ENCODE results near the gene PPP1R14C.

GRCh38 chr6:150233843-150234269 lies 91.0 kb downstream of the PPP1R14C start:
- TF ChIP-seq CTCF (IDR thresholded peaks at IDR 0.05 in 8 of 11, conservative IDR thresholded peaks at IDR 0.05 in 3 of 11), result no peak
- TF ChIP-seq POLR2A (IDR thresholded peaks at IDR 0.05), result no peak
- TF ChIP-seq POLR2AphosphoS5 (IDR thresholded peaks at IDR 0.05), result no peak
